Spleen (tissue), 7 donors: ENCODE data around the gene CENPT.

Experiments used
- POLR2A ChIP-seq, 3 donors: fragments of 450-650 bp; IDR thresholded peaks; one replicate each; pipeline ENCODE4 v1.5.1; 2017; ENCODE audit warnings: antibody characterized with exemption in 3 of 3, mild to moderate bottlenecking in 1 of 3
- POLR2AphosphoS5 ChIP-seq, 3 donors: sonication (generic); formaldehyde crosslinking; IDR thresholded peaks; one replicate each; pipeline ENCODE4 v1.5.1; 2017; ENCODE audit warnings: antibody characterized with exemption in 3 of 3
- TF ChIP-seq, protein P1 (sequence below), 11 experiments: fragments of 200-600 bp in 7 of 11; fragments of 450-650 bp in 4 of 11; sonication (generic) in 4 of 11; IDR thresholded peaks in 8 of 11; conservative IDR thresholded peaks in 3 of 11; 1 replicate in 7 of 11; 2 replicates in 4 of 11; pipeline versions ENCODE4 v1.4.0 to v1.8.0; 2016 to 2021; ENCODE audit warnings: antibody characterized with exemption in 11 of 11, inconsistent platforms in 4 of 11, mild to moderate bottlenecking in 1 of 11
- donor health status: DM: no; HTN: no; CAD: no; lungs with moderate emphysema.
- donor health status: DM: no; HTN: no; CAD: no.
- donor health status: DM: no; HTN: no; CAD: no.

DNA sequence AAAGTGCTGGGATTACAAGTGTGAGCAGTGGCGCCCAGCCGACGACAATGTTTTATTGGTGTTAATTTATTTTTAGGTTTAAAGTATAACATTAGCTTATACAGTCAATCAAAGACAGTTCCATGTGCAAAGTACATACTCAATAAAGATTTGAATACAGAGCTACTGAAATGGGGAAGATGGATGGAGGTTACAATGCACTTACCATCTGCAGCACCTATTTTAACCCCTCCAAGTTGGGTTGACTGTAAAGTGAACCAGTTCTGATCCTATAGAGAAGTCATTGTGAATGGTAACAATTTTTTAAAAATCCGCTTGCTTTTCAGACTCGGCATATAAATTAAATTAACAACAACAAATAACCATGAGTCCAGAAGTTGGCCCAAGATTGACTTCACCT is 44.9 kb upstream of the CENPT start:
- TF ChIP-seq, protein P1, sequence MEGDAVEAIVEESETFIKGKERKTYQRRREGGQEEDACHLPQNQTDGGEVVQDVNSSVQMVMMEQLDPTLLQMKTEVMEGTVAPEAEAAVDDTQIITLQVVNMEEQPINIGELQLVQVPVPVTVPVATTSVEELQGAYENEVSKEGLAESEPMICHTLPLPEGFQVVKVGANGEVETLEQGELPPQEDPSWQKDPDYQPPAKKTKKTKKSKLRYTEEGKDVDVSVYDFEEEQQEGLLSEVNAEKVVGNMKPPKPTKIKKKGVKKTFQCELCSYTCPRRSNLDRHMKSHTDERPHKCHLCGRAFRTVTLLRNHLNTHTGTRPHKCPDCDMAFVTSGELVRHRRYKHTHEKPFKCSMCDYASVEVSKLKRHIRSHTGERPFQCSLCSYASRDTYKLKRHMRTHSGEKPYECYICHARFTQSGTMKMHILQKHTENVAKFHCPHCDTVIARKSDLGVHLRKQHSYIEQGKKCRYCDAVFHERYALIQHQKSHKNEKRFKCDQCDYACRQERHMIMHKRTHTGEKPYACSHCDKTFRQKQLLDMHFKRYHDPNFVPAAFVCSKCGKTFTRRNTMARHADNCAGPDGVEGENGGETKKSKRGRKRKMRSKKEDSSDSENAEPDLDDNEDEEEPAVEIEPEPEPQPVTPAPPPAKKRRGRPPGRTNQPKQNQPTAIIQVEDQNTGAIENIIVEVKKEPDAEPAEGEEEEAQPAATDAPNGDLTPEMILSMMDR (IDR thresholded peaks at IDR 0.05 in 8 of 11, conservative IDR thresholded peaks at IDR 0.05 in 3 of 11): no peak
- TF ChIP-seq POLR2A (IDR thresholded peaks at IDR 0.05) (no peak), POLR2AphosphoS5 (IDR thresholded peaks at IDR 0.05) (no peak)
